Astrocyte of the spinal cord (primary cell): ENCODE measurements around the gene SMIM44.

Experiments
- DNase-seq: peaks from one replicate; pipeline ENCODE4 v3.0.0; 2011; ENCODE audit warnings: low read depth, low spot score
- H3K4me3 ChIP-seq: 2 replicates; pipeline ENCODE4 v1.5.1; 2011; ENCODE audit warnings: low read depth, mild to moderate bottlenecking, low read length, moderate library complexity
- in situ Hi-C: cut with HindIII; loops from 2 replicates; pipeline ENCODE4 v1.10.0; 2017; ENCODE audit warnings: low sequenced_read_pairs
- TF ChIP-seq, protein P1 (sequence below): IDR thresholded peaks from 2 replicates; pipeline ENCODE4 v1.5.1; 2012; ENCODE audit warnings: low read depth, mild to moderate bottlenecking, low read length, inconsistent platforms

The SMIM44 gene

DNA sequence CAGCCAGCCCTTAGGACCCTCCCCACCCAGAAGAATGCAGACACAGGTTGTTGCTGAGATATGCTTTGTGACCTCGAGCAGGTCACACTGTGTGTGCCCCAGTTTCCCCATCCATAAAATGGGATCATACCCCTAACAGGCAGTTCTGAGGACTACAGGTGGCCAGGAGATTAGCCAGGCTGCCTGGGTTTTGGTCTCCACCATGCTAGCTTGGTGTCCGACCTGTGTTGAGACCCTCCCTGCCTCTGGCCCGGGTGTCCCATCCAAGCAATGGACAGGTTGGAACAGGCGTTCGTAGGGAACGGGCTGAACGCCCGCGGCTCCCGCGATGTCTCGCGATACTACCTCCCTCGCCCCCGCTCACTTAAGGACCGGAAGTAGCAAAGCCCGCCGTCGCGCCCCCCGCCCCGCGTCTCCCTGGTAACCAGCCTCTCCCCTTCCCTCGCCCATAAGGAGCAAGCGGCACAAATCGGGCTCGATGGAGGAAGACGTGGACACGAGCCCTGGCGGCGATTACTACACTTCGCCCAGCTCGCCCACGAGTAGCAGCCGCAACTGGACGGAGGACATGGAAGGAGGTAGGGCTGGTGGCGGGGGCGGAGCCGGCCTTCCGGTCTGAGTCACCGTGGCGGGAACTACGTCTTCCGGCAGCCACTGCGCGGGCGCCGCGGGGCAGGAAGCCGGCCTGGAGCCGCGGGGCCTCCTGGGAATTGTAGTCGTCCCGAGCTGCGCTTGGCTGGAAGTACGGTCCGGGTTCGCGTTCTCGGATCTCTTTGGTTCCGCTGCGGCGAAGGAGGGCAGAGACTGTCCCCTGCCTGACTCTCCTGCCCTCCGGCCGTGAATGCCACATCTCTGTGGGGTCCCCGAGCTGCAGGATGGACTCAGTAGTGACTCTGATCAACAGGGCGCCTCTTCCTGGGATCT, 48.3 kb downstream of the SMIM44 start:
- in situ Hi-C loops: no loop called here
- peak overlapping the region; percentile 37 for H3K4me3 ChIP-seq
- peak; percentile 96 for DNase-seq
- TF ChIP-seq, protein P1, sequence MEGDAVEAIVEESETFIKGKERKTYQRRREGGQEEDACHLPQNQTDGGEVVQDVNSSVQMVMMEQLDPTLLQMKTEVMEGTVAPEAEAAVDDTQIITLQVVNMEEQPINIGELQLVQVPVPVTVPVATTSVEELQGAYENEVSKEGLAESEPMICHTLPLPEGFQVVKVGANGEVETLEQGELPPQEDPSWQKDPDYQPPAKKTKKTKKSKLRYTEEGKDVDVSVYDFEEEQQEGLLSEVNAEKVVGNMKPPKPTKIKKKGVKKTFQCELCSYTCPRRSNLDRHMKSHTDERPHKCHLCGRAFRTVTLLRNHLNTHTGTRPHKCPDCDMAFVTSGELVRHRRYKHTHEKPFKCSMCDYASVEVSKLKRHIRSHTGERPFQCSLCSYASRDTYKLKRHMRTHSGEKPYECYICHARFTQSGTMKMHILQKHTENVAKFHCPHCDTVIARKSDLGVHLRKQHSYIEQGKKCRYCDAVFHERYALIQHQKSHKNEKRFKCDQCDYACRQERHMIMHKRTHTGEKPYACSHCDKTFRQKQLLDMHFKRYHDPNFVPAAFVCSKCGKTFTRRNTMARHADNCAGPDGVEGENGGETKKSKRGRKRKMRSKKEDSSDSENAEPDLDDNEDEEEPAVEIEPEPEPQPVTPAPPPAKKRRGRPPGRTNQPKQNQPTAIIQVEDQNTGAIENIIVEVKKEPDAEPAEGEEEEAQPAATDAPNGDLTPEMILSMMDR: no peak

DNA sequence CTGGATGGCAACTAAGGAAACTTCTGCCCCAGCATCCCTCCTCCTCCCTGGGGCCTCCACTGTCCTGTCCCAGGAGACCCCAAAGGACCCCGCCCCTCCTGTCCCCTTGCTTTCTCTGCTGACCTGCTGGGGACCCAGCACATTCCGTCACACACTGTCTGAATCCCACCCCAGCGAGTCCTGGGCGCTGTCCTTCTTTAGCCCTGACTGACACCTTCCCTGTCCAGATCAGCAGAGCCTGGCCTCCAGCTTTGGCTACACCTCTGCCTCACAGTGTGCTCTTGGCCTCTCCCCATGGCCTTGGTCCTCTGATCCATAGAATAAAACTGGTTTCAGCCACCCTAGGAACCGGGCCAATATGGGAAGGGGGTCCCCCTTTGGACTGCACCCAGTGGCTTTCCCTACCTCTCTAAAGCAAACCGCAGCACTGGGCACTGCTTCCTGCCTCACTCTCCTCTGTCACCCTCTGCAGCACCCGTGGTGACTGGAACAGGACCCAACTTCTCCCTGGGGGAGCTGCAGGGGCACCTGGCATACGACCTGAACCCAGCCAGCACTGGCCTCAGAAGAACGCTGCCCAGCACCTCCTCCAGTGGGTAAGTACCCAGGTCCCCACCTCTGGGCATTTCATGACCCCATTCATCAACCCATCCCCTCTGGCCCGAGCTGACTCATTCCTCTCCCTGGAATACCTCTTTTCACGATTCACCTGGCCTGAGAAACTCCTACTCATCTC, 49.3 kb downstream of the SMIM44 start:
- no peak overlapping the region for H3K4me3 ChIP-seq
- no peak for DNase-seq
- in situ Hi-C loops: no loop called here
- TF ChIP-seq, protein P1: no peak

DNA sequence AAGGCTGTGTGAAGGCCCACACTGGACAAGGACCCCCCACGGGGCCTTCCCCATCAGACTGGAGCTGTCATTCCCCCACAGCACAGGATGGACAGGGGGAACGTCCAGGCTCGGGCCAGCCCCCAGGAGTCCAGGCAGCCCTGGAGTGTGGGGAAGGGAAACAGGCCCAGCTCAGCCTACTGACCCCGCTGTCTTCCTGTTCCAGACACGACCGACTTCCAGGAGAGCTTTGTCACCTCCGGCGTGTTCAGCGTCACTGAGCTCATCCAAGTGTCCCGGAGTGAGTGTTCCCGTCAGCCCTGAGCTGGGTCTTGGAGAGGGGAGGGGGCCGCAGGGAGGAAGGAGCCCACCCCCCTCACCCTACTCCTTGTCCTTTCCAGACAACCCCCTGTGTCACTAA, 49.9 kb downstream of the SMIM44 start:
- DNase-seq: peak; percentile 45
- TF ChIP-seq, protein P1: no peak
- H3K4me3 ChIP-seq: no peak overlapping the region
- in situ Hi-C loops: no loop called here
